HG03175 (cell line): ENCODE measurements around the gene EGFL6.

Source experiments
- ATAC-seq: cut with Tn5 transposase; IDR thresholded peaks from one replicate; pipeline ENCODE4 v1.9.1; 2021; ENCODE audit warnings: mild to moderate bottlenecking, moderate library complexity; ENCODE audit not compliant: unreplicated experiment

Gene EGFL6

GRCh38 chrX:13569479-13570260 lies at the start of gene EGFL6:
EGFL6 (plus strand) TSS chrX:13569601; CDS start chrX:13569862, 261 bp downstream.
- ATAC-seq: no peak

GRCh38 chrX:13520351-13520750 lies 49.0 kb upstream of the EGFL6 start:
- no peak for ATAC-seq

- no peak for ATAC-seq
Observed at GRCh38 chrX:13520936-13521335, 48.5 kb upstream of the EGFL6 start.

- no peak for ATAC-seq
Observed at GRCh38 chrX:13522811-13523210, 46.6 kb upstream of the EGFL6 start.

- no peak for ATAC-seq
Observed at GRCh38 chrX:13533726-13534125, 35.7 kb upstream of the EGFL6 start.

GRCh38 chrX:13535376-13536165 lies 33.8 kb upstream of the EGFL6 start:
- no peak for ATAC-seq

GRCh38 chrX:13536551-13536950 lies 32.9 kb upstream of the EGFL6 start:
- no peak for ATAC-seq

- ATAC-seq: no peak
Observed at GRCh38 chrX:13538414-13538813, 31.0 kb upstream of the EGFL6 start.

- no peak for ATAC-seq
Observed at GRCh38 chrX:13540602-13541001, 28.8 kb upstream of the EGFL6 start.

- no peak for ATAC-seq
Observed at GRCh38 chrX:13545726-13546125, 23.7 kb upstream of the EGFL6 start.

- no peak for ATAC-seq
Observed at GRCh38 chrX:13547671-13548070, 21.7 kb upstream of the EGFL6 start.

GRCh38 chrX:13550346-13550745 lies 19.1 kb upstream of the EGFL6 start:
- no peak for ATAC-seq

GRCh38 chrX:13551610-13552009 lies 17.8 kb upstream of the EGFL6 start:
- no peak for ATAC-seq

- ATAC-seq: no peak
Observed at GRCh38 chrX:13552892-13553291, 16.5 kb upstream of the EGFL6 start.

GRCh38 chrX:13565511-13565910 lies 3.9 kb upstream of the EGFL6 start:
- ATAC-seq: no peak

- no peak for ATAC-seq
Observed at GRCh38 chrX:13570261-13570605, 832 bp downstream of the EGFL6 start.

- ATAC-seq: no peak
Observed at GRCh38 chrX:13571136-13571535, 1.7 kb downstream of the EGFL6 start.

- no peak for ATAC-seq
Observed at GRCh38 chrX:13574600-13574999, 5.2 kb downstream of the EGFL6 start.

GRCh38 chrX:13579661-13580060 lies 10.3 kb downstream of the EGFL6 start:
- ATAC-seq: no peak

- ATAC-seq: no peak
Observed at GRCh38 chrX:13581554-13581953, 12.2 kb downstream of the EGFL6 start.

GRCh38 chrX:13587786-13588477 lies 18.5 kb downstream of the EGFL6 start:
- ATAC-seq: no peak

- no peak for ATAC-seq
Observed at GRCh38 chrX:13590207-13590606, 20.8 kb downstream of the EGFL6 start.
